ENCODE results near the gene OR7G1.
A peak's percentile ranks its signal among the peaks of the same experiment; 100 is the strongest.

Gene OR7G1, protein sequence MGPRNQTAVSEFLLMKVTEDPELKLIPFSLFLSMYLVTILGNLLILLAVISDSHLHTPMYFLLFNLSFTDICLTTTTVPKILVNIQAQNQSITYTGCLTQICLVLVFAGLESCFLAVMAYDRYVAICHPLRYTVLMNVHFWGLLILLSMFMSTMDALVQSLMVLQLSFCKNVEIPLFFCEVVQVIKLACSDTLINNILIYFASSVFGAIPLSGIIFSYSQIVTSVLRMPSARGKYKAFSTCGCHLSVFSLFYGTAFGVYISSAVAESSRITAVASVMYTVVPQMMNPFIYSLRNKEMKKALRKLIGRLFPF

DNA sequence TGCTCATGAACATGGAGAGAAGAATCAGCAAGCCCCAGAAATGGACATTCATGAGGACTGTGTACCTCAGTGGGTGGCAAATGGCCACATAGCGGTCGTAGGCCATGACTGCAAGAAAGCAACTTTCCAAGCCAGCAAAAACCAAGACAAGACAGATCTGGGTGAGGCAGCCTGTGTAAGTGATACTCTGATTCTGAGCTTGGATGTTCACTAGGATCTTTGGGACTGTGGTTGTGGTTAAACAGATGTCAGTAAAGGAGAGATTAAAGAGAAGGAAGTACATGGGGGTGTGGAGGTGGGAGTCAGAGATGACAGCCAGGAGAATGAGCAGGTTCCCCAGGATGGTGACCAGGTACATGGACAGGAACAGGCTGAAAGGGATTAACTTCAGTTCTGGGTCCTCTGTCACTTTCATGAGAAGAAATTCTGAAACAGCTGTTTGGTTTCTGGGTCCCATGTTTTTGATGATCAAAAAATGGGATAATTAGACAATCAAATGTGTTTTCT, at the start of gene OR7G1:
Gene OR7G1, minus strand, starts transcription at position 457 of the 507 bp plus-strand sequence. Its CDS starts 0 bp downstream, at position 457.
- DNase-seq, result no peak

DNA sequence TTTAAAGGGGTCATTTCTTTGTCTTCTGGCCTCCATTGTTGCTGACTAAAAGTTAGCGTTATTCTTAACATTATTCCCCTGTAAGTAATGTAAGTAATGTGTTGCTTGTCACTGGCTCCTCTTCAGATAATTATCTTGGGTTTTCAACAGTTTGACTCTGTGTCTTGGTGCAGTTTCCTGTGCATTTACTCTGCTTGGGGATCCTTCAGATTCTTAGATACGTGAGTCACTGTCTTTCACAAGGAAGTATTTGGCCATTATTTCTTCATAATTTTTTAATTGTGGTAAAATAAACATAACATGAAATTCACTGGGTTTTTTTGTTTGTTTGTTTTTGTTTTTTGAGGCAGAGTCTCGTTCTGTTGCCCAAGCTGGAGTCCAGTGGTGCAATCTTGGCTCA, 49.7 kb upstream of the OR7G1 start:
- DNase-seq, result no peak

DNA sequence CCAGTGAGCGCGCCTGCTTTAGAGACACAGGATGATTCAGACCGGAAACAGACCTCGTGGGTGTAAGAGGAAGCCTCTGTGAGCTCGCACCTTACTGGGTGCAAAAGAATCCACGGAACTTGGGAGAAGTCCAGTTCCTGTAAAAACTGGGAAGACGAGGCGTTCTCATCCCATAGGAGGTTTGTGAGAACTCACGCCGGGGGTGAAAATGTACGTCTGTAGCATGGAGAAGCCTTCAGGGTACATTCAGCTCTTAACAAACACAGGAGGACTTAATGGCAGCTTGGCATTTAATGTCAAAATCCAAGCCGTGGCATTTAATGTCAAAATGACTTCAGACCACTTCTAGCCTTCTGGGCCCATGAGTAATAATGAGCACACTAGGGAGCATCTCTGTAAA, 45.9 kb upstream of the OR7G1 start:
- DNase-seq, result no peak

DNA sequence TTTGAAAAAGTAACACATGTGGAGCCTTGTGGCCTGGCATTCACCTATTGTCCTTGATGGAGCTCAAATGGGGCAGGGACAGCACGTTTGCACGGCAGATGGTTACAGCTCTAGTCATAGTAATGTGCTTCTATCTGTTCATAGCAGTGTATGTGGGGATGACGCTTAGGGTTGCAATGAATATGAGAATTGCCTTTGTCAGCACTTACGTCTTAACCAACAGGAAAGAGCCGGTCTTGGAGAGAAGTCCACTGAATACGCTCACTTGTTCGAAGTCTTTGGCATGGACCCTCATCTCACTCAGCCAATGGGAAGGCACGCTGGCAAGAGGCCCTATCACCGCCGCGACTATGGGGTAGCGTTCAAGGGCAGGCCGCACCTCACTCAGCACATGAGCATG, 44.3 kb upstream of the OR7G1 start:
- no peak for DNase-seq

DNA sequence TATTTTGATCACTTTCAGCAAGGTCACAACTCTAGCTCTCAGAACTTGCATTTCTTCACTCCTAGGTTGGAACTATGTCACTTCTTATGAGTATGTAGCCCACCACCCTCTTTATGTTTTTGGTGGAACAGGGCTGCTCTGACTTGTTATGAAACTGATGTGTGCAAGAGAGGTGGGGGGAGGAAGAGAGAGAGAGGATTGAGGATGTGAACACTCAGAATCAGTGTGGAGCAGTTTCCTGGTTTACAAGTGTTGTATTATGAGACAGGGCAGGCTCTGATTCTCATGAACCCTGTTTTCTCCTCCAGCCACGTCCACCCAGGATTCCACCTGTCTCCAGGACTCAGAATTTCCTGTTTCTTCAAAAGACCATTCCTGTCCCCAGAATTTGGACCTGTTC, 40.7 kb upstream of the OR7G1 start:
- no peak for DNase-seq

DNA sequence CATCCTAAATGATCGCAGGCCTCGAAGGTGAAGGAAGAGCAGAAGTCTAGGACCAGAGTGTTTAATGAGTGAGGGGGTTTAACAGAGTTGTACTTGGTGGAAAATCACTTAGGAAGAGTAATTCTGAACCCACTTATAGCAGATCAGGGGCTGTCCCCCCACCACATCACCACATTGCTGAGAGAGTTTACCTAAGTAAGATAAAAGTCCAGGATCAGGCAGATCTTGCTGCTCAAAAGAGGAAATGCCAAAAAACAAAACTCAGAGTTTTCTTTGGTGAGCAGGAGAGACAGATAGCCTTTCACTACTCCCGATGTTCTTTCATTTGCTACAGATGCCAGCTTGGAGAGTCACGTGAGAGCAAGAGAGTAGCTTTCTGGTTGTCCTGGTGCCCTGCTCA, 40.0 kb upstream of the OR7G1 start:
- no peak for DNase-seq

DNA sequence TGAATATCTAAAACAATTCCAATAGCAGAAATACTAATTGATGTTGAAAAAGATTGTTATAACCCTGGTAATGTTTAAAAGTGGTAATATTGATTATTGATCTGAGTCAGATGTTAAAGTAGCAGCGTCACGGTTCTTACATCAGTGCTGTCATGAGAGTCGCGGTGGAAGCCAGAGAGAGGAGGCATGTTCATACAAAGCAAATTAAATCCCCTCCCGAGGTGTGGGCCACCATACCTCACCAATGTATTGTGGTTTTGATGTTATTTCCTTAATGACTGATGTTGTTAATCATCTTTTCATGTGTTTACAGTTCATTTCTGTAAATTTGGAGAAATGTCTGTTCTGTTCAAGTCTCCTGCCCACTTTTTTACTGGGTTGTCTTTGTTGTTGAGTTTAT, 35.8 kb upstream of the OR7G1 start:
- no peak for DNase-seq

DNA sequence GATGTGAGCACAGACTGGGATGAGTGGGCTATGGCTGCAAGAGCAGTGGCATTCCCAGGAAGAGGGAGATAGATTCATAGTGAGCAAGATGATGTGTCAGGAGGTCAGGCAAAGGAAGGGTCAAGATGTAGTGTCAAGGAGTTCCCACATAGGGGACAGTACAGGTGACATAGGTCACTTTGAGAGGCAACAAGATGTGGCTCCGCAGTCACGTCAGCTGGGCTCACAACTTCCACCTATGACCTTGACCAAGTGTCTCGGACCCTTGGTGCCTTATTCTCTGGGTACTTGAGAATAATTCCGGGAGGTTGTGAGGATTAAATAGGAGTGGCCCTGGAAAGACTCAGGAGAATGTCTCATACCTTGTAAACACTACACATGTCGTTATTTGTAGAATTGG, 35.1 kb upstream of the OR7G1 start:
- no peak for DNase-seq

DNA sequence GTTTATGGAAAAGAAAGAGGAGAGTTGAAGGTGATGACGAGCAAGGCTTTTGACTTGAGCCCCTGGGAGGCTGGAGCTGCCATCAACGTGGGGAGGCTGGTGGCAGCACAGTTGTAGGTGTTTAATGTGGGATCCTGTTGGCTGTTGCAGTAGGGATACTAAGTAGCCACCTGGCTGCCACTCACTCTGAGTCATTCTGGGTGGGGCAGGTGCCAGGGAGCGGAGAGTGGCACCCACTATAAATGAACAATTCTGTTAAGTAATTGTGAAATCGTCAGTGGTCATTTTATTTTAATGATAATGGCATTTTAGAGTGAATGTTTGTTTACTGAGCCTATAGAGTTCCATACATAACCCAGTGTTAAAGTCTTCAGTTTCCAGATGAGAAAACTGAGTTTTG, 34.4 kb upstream of the OR7G1 start:
- DNase-seq, result no peak

DNA sequence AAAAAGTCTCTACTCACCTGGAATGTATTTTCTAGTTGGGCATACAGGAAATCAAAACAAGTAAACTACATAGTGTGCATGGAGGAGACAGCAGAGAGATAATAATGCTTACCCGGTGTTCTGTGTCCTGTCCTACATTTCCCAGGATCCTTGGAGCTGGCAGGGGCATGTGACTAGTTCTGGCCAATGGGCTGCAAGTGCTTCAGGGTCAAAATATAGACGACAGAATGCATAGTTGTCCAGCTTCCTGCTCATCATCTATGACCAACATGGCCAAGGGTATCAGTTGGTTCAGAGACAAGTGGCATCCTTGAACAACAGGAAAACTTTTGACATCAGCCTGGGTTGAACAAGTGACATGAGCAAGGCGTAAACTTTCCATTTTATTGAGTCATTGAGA, 33.1 kb upstream of the OR7G1 start:
- DNase-seq, result no peak

DNA sequence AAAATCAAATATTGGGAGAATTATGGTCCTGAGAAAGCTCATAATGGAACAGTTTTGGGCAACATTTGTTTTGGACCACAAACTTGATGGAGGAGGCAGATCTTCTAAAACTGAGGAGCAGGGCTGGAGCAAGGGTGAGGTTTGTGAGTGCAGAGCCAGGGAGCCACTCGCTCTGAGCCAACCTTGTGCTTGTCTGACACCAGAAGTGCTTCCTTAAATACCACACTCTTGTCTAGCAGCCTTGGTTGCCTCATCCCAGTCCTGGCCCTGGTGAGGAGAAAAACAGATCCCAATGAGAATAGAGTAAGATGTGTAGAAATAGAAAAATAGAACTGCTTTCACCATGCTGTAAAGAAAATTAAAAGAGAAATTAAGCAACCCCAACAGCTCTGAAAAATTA, 31.3 kb upstream of the OR7G1 start:
- no peak for DNase-seq

DNA sequence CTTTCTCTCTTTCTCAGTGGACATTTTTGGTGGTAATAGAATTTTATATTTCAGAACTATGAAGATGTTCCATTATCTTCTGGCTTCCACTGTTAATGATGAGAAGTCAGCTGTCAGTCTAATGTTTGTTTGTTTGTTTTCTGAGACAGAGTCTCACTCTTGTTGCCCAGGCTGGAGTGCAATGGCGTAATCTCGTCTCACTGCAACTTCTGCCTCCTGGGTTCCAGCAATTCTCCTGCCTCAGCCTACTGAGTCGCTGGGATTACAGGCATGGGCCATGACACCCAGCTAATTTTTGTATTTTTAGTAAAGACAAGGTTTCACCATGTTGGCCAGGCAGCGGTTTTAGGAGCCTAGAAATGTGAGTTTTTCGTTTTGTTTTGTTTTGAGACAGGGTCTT, 29.4 kb upstream of the OR7G1 start:
- DNase-seq, result no peak

DNA sequence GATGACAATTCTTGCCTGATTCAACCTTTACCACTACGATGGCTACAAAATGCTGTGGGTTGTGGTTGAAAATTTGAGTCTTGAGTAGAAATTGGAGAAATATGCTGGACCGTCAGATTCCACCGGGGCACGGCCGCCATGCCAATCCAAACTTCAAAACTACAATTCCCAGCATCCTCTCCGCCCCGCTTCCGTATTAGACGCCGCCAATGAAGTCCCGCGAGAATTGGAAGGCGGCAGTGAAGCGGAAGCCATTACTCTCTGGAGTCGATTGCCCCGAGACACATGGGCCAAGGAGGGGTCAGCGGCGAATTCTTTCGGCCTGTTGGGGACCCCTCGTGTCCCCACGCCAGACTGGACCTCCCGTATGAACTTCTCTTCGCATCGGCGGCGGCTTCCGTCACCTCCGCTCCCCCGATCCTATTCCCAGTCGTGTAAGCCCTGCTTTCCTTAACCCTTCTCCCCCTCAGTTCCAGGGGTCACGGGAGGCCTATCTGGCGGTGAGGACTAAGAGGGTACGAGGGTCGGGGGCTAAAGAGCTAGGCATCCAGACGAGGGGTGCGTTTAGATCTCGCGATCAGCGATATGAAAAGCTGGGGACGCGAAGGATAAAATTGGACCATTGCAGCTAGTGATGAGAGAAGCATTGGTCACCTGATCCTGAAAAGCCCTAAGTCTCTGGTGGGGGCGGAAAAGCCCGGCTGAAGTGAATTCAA, 24.8 kb upstream of the OR7G1 start, which contains the start of gene ZNF317:
Gene ZNF317, plus strand, starts transcription at position 239 of the 716 bp plus-strand sequence. CDS start 15,620 bp downstream, outside the sequence.
- peak; percentile 91 for DNase-seq

DNA sequence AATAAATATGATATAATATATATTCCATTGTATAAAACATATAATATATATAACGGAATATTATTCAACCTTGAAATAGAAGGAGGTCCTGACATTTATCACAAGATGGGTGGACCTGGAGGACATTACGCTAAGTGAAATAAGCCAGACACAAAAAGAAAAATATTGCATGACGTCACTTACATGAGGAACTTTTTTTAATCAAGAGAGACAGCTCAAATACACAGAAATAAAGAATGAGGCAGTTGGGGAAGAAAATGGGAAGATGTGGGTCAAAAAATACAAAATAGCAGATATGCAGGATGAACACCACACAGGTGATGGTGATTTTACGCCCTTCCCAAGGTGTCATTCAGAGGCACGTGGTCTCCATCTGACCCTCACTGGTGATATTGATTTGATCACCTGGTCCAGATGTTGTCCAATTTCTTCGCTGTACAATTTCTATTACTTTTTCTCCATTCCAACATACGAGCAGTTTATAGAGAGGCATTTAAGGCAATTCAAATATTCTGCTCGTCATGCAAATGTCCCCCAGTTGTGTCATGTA, 24.1 kb upstream of the OR7G1 start:
- DNase-seq, result no peak

DNA sequence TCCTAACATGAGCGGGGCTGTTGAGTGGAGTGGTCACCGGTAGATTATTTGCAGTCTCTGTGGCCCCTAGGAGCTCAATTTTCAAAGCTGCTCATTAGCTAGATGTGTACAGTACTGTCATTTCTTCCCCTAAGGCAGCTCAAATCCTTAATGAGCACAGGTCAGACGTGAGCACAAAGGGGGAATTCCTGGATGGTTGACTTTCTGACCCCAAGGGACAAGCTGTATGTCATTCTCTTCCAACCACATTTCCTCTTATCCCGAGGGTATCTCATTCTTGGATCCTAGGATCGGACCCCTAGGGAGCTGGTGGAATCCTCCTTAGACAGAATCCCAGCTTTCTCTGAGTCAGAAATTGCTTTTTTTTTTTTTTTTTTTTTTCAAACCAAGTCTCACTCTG, 16.9 kb upstream of the OR7G1 start:
- no peak for DNase-seq

DNA sequence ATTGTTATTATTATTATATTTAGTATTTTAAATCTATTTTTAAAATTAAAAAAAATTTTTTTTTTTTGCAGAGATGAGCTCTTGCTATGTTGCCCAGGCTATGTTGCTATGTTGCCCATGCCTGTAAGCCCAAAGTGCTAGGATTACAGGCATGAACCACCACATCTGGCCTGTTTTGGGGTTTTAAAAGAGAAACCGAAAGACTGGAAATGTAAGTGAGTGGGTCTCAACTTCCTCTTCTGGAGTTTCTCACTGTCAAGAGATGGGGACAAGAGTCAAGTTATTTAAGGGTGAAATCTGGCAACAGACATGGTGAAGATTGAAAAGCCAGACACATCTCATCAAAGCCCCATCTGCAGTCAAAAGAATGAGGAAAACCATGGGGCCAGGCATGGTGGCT, 15.4 kb upstream of the OR7G1 start:
- no peak for DNase-seq

DNA sequence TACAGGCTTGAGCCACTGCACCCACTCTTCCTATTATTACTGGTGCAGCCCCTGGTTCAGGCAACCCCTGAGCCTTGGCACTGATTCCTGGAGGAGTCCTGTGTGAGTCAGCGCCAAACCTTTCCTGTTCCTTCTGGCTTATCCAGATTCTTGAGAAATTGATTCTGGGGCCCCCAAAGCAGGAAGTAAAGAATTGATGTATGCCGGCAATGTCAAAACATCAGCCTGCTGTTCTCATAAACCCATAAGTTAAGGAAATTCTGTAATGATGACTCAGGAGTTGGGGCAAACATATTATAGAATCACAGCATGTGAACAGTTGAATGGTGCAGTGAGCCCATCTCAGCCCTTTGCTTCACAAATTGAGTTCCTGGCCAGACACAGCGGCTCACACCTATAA, 12.6 kb upstream of the OR7G1 start:
- no peak for DNase-seq

DNA sequence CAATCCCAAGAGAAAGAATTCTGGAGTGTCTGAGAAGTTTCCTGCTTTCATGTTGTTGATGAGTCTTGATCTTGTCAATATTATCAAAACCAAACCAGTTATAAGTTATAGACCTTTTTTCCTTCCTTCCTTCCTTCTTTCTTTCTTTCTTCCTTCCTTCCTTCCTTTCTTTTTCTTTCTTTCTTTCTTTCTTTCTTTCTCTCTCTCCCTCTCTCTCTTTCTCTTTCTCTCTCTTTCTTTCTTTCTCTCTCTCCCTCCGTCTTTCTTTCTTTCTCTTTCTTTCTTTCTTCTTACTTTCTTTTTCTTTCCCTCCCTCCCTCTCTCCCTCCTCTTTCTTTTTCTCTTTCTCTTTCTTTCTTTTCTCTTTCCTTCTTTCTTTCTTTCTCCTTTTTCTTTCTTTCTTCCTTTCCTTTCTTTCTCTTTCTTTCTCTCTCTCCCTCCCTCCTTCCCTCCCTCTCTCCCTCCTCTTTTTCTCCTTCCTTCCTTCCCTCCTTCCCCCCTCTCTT, 11.4 kb upstream of the OR7G1 start, which contains the start of gene OR7G3:
Gene OR7G3, minus strand, starts transcription at position 51 of the 506 bp plus-strand sequence. Its CDS starts 0 bp downstream, at position 51.
- no peak for DNase-seq

DNA sequence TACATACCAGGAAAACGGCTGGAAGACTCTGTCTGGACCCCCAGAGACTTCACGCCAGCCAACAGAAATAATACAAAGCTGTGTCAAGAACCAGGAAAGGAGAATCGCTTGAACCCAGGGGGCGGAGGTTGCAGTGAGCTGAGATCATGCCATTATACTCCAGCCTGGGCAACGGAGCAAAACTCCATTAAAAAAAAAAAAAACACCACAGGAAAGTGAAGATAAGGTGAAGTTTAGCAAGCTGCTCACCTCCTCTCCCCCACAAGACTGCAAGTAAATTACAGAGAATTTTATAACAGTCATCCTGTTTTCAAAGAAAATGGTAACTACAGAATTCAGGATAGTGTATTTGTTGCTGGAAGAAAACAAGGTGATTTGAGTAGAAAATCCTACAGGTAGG, 984 bp upstream of the OR7G1 start:
- no peak for DNase-seq

DNA sequence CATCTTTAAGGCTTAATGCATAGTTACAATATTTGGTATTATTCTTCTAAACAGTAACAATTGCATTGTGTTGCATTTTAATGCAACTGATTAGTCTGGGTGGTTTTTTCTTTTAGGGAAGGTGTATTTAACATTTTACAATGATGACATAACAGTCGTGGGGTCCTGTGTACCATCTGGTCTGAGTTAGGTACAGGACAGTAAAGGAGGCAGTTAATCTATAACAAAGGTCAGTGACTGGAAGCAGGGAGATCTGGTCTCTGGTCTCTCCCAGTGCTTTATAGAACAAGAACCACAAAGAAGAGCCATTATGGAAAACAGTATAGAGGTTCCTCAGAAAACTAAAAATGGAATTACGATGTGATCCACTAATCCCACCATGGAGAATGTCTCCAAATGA, 5.6 kb downstream of the OR7G1 start:
- no peak for DNase-seq

DNA sequence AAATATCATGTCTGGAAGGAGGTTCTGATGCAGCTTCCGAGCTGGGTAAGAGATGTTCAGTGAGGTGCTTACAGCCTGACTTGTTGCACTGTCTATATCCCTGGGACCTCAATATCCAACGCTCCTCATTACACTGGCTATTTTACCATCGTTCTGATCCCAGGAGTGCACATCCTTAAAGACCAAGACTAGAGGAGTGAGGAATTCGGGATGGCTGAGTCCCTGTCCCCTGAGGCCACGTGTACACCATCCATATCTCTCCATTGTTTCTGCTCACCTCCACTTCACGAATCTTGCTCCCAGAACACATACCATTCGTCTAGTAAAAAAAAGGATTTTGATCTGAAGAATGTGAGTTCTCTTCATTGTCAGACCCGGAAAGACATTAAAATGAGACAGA, 8.2 kb downstream of the OR7G1 start, which contains the start of gene OR7G2:
Gene OR7G2, minus strand, starts transcription at position 101 of the 400 bp plus-strand sequence. CDS start 4,232 bp downstream, outside the sequence.
- DNase-seq, result no peak

DNA sequence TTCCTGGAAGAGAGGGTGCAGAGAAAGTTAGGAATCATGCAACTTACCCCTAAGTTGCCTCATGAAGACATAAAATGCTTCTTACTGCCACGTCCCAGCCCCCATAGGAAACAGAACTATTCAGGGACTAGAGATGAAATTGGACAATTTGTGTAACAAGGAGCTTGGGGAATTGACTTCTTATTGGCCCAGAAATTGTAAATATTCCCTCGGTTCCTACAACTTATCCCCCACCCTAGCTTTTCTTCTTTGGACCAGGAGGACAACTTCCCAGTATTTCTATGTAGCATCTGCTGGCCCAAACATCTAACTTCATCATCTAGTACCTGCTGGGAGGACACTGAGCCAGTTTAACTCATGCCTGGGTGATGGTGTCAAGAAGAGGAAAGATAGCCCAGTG, 28.8 kb downstream of the OR7G1 start, which contains the start of gene OR1M1:
Gene OR1M1, plus strand, starts transcription at position 301 of the 400 bp plus-strand sequence. CDS start 6,184 bp downstream, outside the sequence.
- DNase-seq, result no peak

DNA sequence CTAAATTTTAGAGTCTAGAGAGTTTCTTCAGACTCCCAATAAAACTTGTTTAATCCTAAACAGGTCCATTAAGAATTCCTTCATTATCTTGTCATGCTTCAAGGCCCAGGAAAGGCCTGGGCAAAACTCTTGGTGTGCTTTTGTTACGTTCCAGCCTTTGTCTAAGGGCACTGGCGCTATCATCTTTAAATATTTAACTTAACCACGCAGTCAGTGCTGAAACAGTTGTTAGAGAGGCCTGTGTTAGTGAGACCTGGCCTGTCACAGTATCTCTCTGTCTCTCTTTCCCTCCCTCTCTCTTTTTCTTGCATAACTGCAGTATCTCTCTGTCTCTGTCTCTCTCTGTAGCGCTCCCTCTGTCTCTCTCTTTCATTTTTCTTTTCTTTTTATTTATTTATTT, 36.9 kb downstream of the OR7G1 start:
- no peak for DNase-seq

Data from stimulated activated naive CD4-positive, alpha-beta T cell treated with Interleukin-2 at 50 U/mL for 16 hours (primary cell).